DMS79 treated with DMSO at 0.1 percent for 48 hours (cell line): ENCODE data around the gene FBXL16.

Experiments
- DNase-seq: peaks from one replicate; lab custom pipeline; 2025; lab: John Stamatoyannopoulos, UW

Gene FBXL16

DNA sequence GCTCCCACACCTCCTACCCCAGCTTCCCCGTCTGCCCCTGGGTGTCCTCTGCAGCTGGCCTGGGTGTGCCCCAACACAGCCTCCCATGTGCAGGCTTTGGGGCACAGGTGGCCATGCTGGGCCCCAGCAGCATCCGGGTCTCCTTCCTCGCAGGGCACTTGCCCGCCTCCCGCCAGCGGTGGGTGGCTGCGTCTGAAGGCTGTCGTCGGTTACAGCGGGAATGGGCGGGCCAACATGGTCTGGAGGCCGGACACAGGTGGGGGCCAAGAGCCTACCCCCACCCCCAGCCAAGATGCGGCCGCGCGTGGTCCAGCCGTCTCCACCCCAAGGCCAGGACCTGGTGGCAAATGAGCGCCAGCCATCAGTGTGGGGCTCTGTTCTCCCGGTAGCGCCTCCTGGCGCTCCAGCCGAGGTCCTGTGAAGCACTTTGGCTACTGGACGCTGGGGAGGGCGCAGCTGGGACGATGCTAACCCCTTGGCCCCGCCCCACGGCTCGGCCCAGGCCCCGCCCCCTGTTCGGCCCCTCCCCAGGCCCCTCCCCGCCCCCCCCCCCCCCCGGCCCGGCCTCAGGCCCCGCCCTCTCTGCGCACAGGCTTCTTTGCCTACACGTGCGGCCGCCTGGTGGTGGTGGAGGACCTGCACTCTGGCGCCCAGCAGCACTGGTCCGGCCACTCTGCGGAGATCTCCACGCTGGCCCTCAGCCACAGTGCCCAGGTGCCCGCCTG lies 45.0 kb downstream of the FBXL16 start:
- DNase-seq, result no peak

GRCh38 chr16:660132-660458 lies 45.5 kb downstream of the FBXL16 start:
- no peak for DNase-seq

- no peak for DNase-seq
Observed at GRCh38 chr16:659618-660017, 46.0 kb downstream of the FBXL16 start.

- no peak for DNase-seq
Observed at GRCh38 chr16:658679-659571, 46.7 kb downstream of the FBXL16 start.

DNA sequence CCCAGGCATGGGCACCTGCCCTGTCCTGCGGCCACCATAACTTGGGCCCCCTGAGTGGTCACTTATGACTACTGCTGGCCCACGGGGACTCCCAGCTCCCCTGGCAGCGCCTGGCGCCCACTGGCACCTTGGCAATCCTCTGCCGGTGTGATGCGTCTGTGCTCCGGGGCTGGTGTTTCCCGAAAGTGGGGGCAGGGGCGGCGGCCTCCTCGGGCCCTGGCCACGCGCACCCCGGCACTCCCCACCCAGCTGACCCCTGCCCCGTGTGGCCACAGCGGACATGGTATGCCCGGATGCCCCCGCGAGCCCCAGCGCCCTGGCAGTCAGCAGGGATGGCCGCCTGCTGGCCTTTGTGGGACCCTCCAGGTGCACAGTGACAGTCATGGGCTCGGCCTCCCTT lies 48.1 kb downstream of the FBXL16 start:
- no peak for DNase-seq

- no peak for DNase-seq
Observed at GRCh38 chr16:654034-654433, 51.6 kb downstream of the FBXL16 start.

- no peak for DNase-seq
Observed at GRCh38 chr16:652454-653305, 52.9 kb downstream of the FBXL16 start.

- DNase-seq, result no peak
Observed at GRCh38 chr16:651844-652243, 53.8 kb downstream of the FBXL16 start.

- DNase-seq, result no peak
Observed at GRCh38 chr16:649631-650030, 56.0 kb downstream of the FBXL16 start.

DNA sequence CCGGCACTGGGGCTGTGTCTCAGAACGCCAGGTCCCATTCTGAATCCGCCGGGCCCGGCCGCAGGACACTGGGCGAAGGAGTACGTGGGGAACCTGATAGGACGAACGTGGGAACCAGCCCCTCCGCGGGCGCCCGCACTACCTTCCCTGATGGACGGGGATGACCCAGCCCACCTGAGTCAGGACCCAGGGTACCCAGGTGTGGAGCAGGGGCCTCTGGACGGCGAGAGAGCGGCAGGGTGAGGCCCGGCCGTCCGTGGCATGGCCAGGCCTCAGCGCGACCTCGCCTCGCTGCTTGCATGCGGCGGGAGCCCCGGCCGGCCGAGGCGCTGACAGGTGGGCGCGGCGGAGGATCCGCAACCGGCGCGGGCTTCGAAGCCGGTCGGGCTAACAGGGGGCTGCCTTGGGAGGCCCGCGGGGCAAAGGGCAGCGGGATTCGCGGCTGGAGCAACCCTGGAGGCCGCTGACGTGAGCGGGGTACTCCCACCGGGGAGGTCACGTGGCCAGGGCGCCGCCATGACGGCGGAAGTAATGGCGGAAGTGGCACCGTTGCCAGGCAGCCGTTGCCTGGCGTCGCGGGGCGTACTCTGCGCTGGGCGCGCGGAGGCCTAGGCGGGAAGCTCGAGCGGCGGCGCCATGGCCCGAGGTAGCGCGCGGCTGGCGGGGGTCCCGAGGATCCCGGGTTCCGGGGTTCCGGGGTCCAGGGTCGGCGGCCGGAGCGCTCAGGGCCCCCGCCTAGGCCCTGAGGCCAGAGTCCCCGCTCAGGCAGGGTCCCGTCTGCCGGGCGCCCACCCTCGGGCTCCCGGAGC lies 56.6 kb downstream of the FBXL16 start, which contains the start of gene WDR90:
Gene WDR90, plus strand, starts transcription at position 585 of the 809 bp plus-strand sequence. Its CDS starts 52 bp downstream, at position 637.
- peak; percentile 72 for DNase-seq

GRCh38 chr16:648071-648780 lies 57.4 kb downstream of the FBXL16 start:
- DNase-seq, result peak; percentile 37

GRCh38 chr16:647173-647902 lies 58.3 kb downstream of the FBXL16 start:
- DNase-seq, result no peak

DNA sequence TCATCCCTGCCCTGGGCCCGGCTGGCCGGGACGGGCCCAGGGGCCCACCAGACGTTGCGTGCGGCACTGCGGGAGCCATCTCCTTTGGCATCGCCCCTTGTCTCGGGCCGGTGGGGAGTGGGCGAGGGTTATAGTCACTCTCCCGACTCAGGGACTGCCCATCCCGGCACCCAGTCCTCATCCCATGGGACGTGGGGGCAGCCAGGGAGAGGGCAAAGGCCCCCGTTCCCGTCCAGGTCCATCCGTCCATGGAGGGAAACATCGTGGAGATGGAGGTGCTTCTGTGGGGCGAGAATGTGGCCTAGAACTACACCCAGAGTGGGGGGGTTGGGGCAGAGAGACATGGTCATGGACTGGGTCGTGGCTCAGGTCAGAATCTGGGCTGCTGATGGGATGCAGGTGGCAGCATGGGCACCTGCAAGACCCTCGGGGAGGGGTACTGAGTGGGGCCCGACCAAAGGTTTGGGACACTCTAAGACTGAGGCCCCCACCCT lies 58.9 kb downstream of the FBXL16 start:
- DNase-seq, result no peak

GRCh38 chr16:645852-646678 lies 59.5 kb downstream of the FBXL16 start:
- DNase-seq, result no peak

DNA sequence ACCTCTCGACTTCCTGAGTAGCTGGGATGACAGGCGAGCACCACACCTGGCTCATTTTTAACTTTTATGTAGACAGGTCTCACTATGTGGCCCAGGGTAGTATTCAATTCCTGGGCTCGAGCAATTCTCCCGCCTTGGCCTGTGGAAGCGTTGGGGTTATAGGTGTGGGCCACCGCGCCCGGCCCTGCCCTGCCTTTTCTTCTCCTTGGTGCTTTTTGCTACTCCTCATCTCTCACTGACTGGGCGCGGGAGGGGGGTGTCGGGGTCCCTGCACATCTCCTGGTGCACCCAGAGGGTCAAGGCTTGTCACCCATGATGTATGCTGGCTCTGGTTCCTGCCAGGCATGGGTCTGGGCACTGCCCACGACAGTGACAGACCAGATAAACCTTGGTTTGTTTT lies 61.0 kb downstream of the FBXL16 start:
- no peak for DNase-seq

- DNase-seq, result no peak
Observed at GRCh38 chr16:643050-643368, 62.6 kb downstream of the FBXL16 start.
